IMR-90 (cell line): Measurements from ENCODE around the gene NT5DC1. TPM values are rescaled to one million over a fixed set of nuclear protein-coding genes. Genes with fewer than 3 reads are reported as not detected.

ENCODE experiments used
- ATAC-seq: fragments of 200-7000 bp; cut with Tn5 transposase; 2 replicates; pipeline ENCODE4 v1.9.1; 2020; ENCODE audit warnings: low read depth, mild to moderate bottlenecking, moderate library complexity
- BruUV-seq: library from RNA; stranded (reverse); fragments of 400-500 nt; replicated peaks from 2 replicates; lab custom pipeline; 2021; lab: Mats Ljungman, UMichigan
- CTCF ChIA-PET: fragments of 300-600 bp; formaldehyde crosslinking; extraction: SDS; loops from one replicate; lab custom pipeline; 2021; ENCODE audit warnings: antibody characterized with exemption; lab: Yijun Ruan, JAX
- POLR2A ChIA-PET: fragments of 300-600 bp; sonication (Branson Sonifier 250); formaldehyde crosslinking; loops from one replicate; lab custom pipeline; 2022; ENCODE audit warnings: antibody characterized with exemption; ENCODE audit not compliant: unreplicated experiment; lab: Charles Lee
- DNase-seq: peaks from one replicate; pipeline ENCODE4 v3.0.0; 2013
- H2AFZ ChIP-seq: replicated peaks from 2 replicates; pipeline ENCODE3; 2013; ENCODE audit warnings: low read length, mild to moderate bottlenecking; ENCODE audit not compliant: poor library complexity
- H2AK5ac ChIP-seq: 2 replicates; pipeline ENCODE4 v1.6.1; 2013; ENCODE audit warnings: low read depth, low read length, inconsistent platforms
- H2AK9ac ChIP-seq: replicated peaks from 2 replicates; pipeline ENCODE3; 2013; ENCODE audit warnings: mild to moderate bottlenecking, low read depth, low read length, moderate library complexity; ENCODE audit not compliant: poor library complexity
- H2BK120ac ChIP-seq: 2 replicates; pipeline ENCODE4 v1.6.1; 2013; ENCODE audit warnings: low read depth, low read length, inconsistent platforms
- H2BK15ac ChIP-seq: 3 replicates; pipeline ENCODE4 v1.6.1; 2013; ENCODE audit warnings: low read depth, low read length, inconsistent platforms
- H2BK20ac ChIP-seq: 2 replicates; pipeline ENCODE4 v1.6.1; 2013; ENCODE audit warnings: low read depth, mild to moderate bottlenecking, inconsistent platforms, low read length, moderate library complexity
- H2BK5ac ChIP-seq: 2 replicates; pipeline ENCODE4 v1.6.1; 2013; ENCODE audit warnings: mild to moderate bottlenecking, low read depth, low read length, inconsistent platforms; ENCODE audit not compliant: poor library complexity, severe bottlenecking
- H3K14ac ChIP-seq: replicated peaks from 2 replicates; pipeline ENCODE4 v1.6.1; 2013; ENCODE audit warnings: low read depth, low read length, inconsistent platforms
- H3K18ac ChIP-seq: 2 replicates; pipeline ENCODE4 v1.6.1; 2013; ENCODE audit warnings: low read depth, low read length, control low read depth
- H3K23ac ChIP-seq: 2 replicates; pipeline ENCODE4 v1.6.1; 2013; ENCODE audit warnings: low read depth, low read length, inconsistent platforms
- H3K27ac ChIP-seq: 2 replicates; pipeline ENCODE4 v1.5.1; 2013; ENCODE audit warnings: mild to moderate bottlenecking, control low read depth, low read length; ENCODE audit not compliant: insufficient read depth
- H3K27me3 ChIP-seq: 2 replicates; pipeline ENCODE4 v1.6.1; 2013; ENCODE audit warnings: low read length; ENCODE audit not compliant: control insufficient read depth, insufficient read depth
- H3K36me3 ChIP-seq: 2 replicates; pipeline ENCODE4 v1.6.1; 2013; ENCODE audit warnings: low read length, mixed read lengths; ENCODE audit not compliant: control insufficient read depth, insufficient read depth
- H3K4ac ChIP-seq: 2 replicates; pipeline ENCODE4 v1.6.1; 2013; ENCODE audit warnings: low read depth, low read length, inconsistent platforms
- H3K4me1 ChIP-seq: 2 replicates; pipeline ENCODE4 v1.6.1; 2013; ENCODE audit warnings: low read length, mixed read lengths; ENCODE audit not compliant: control insufficient read depth, insufficient read depth
- H3K4me2 ChIP-seq: 2 replicates; pipeline ENCODE4 v1.6.1; 2013; ENCODE audit warnings: low read depth, mild to moderate bottlenecking, control low read depth, low read length, moderate library complexity
- H3K4me3 ChIP-seq: 2 replicates; pipeline ENCODE4 v1.5.1; 2013; ENCODE audit warnings: low read depth, mild to moderate bottlenecking, control low read depth, low read length, moderate library complexity; ENCODE audit not compliant: insufficient read depth
- H3K56ac ChIP-seq: 2 replicates; pipeline ENCODE4 v1.6.1; 2013; ENCODE audit warnings: low read length, inconsistent platforms; ENCODE audit not compliant: insufficient read depth; ENCODE audit errors: extremely low read depth
- H3K79me1 ChIP-seq, 2 experiments: 2 replicates each; pipeline ENCODE4 v1.6.1; 2013; ENCODE audit warnings: low read length in 2 of 2, inconsistent platforms in 1 of 2, low read depth in 1 of 2
- H3K9ac ChIP-seq: 2 replicates; pipeline ENCODE4 v1.6.1; 2013; ENCODE audit warnings: low read depth, low read length, control low read depth
- H3K9me1 ChIP-seq: 2 replicates; pipeline ENCODE4 v1.6.1; 2013; ENCODE audit warnings: low read length, inconsistent platforms; ENCODE audit not compliant: insufficient read depth
- H3K9me3 ChIP-seq: 2 replicates; pipeline ENCODE4 v1.6.1; 2013; ENCODE audit warnings: low read length; ENCODE audit not compliant: control insufficient read depth, insufficient read depth
- H4K20me1 ChIP-seq: 2 replicates; pipeline ENCODE4 v1.6.1; 2013; ENCODE audit warnings: low read length, inconsistent platforms; ENCODE audit not compliant: insufficient read depth
- H4K5ac ChIP-seq: 2 replicates; pipeline ENCODE4 v1.6.1; 2013; ENCODE audit warnings: mild to moderate bottlenecking, low read depth, low read length, control low read depth
- H4K8ac ChIP-seq, 2 experiments: 2 replicates each; pipeline ENCODE4 v1.6.1; 2013; ENCODE audit warnings: low read depth in 2 of 2, low read length in 2 of 2, control low read depth in 1 of 2, inconsistent platforms in 1 of 2
- H4K91ac ChIP-seq: 2 replicates; pipeline ENCODE4 v1.6.1; 2013; ENCODE audit warnings: low read depth, low read length, inconsistent platforms; ENCODE audit not compliant: insufficient read depth
- BHLHE40 ChIP-seq: fragments of 150-350 bp; IDR thresholded peaks from 2 replicates; pipeline ENCODE4 v1.6.1; 2016; ENCODE audit warnings: mild to moderate bottlenecking, low read depth, low read length
- CHD1 ChIP-seq: IDR thresholded peaks from 2 replicates; pipeline ENCODE4 v1.6.1; 2012; ENCODE audit warnings: low read depth, low read length, improper control_type of control experiment
- CTCF ChIP-seq: conservative IDR thresholded peaks from 2 replicates; pipeline ENCODE4 v1.5.1; 2012; ENCODE audit warnings: mild to moderate bottlenecking, low read depth, low read length, improper control_type of control experiment
- ELK1 ChIP-seq: fragments of 150-350 bp; IDR thresholded peaks from 2 replicates; pipeline ENCODE4 v1.6.1; 2016; ENCODE audit warnings: low read depth, mild to moderate bottlenecking, low read length, moderate library complexity, borderline replicate concordance
- FOS ChIP-seq: fragments of 150-350 bp; IDR thresholded peaks from 2 replicates; pipeline ENCODE4 v1.6.1; 2016; ENCODE audit warnings: low read depth, low read length
- MAFK ChIP-seq: IDR thresholded peaks from 2 replicates; pipeline ENCODE4 v1.6.1; 2012; ENCODE audit warnings: low read depth, low read length, improper control_type of control experiment
- MAZ ChIP-seq: IDR thresholded peaks from 2 replicates; pipeline ENCODE4 v1.6.1; 2012; ENCODE audit warnings: low read depth, mild to moderate bottlenecking, low read length, improper control_type of control experiment, moderate library complexity, borderline replicate concordance
- MXI1 ChIP-seq: IDR thresholded peaks from 2 replicates; pipeline ENCODE4 v1.6.1; 2012; ENCODE audit warnings: low read depth, mild to moderate bottlenecking, low read length, moderate library complexity, borderline replicate concordance
- POLR2A ChIP-seq: IDR thresholded peaks from 2 replicates; pipeline ENCODE4 v1.6.1; 2012; ENCODE audit warnings: mild to moderate bottlenecking, low read depth, low read length
- RAD21 ChIP-seq: IDR thresholded peaks from 2 replicates; pipeline ENCODE4 v1.6.1; 2012; ENCODE audit warnings: low read length, improper control_type of control experiment
- RFX5 ChIP-seq: IDR thresholded peaks from 2 replicates; pipeline ENCODE4 v1.8.0; 2012; ENCODE audit warnings: low read depth, mild to moderate bottlenecking, low read length, moderate library complexity
- SMC3 ChIP-seq: fragments of 150-350 bp; IDR thresholded peaks from 2 replicates; pipeline ENCODE4 v1.6.1; 2016; ENCODE audit warnings: low read depth, mild to moderate bottlenecking, antibody characterized with exemption, low read length, moderate library complexity
- USF2 ChIP-seq: fragments of 150-350 bp; IDR thresholded peaks from 2 replicates; pipeline ENCODE4 v1.6.1; 2017; ENCODE audit warnings: mild to moderate bottlenecking, antibody characterized with exemption, low read length, low read depth
- WGBS, 2 experiments: methylation state at CpG; one replicate each; pipeline versions ENCODE4 v1.1.5 to v1.1.7; 2013; ENCODE audit warnings: missing lambda C conversion rate in 2 of 2; ENCODE audit not compliant: insufficient read length in 1 of 2; ENCODE audit errors: extremely low coverage in 2 of 2; 5-methylcytosine and 5-hydroxymethylcytosine counted together
- dilution Hi-C: fragments of 300-500 bp; cut with HindIII; formaldehyde crosslinking; loops from one replicate; pipeline ENCODE4 v1.14.3; 2018; ENCODE audit warnings: low sequenced_read_pairs; ENCODE audit not compliant: unreplicated experiment
- in situ Hi-C: fragments of 300-500 bp; cut with MboI; formaldehyde crosslinking; loops from 3 replicates; pipeline ENCODE4 v1.14.3; 2019; ENCODE audit warnings: low sequenced_read_pairs, inconsistent platforms, mixed read lengths
- intact Hi-C: fragments of 100-400 bp; cut with micrococcal nuclease; formaldehyde crosslinking; loops from 2 replicates; pipeline ENCODE4 v1.10.0; 2022
- polyA plus RNA-seq, 3 experiments: library from polyadenylated mRNA; depleted of rRNA; stranded (reverse); fragments of >200 nt; gene quantifications; 2 replicates each; pipeline ENCODE4 v1.2.3, GENCODE V29; 2012; ENCODE audit warnings: low replicate concordance in 1 of 3
- total RNA-seq: library from RNA; depleted of rRNA; stranded (reverse); fragments of >200 nt; gene quantifications from 2 replicates; pipeline ENCODE4 v1.2.3, GENCODE V29; 2012

The NT5DC1 gene
- total and polyA plus RNA-seq, 2 of the 4 experiments (the other 2 are of a cell fraction), result 11.7 to 16.8 TPM

GRCh38 chr6:116277124-116277523, 176.5 kb downstream of the NT5DC1 start:
- BruUV-seq, result no TSS peak
- H3K36me3 ChIP-seq, result peaks cover 11% of the 10 kb centered on the region
- peak overlapping the region; percentile 85 for H3K9ac ChIP-seq
- WGBS, 2 experiments, result no CpG with 5 or more reads among the region's 3 CpGs
- ChIA-PET POLR2A (no interaction called here), CTCF (interaction anchor here (1.3 to 1.6 kb wide), 2 partner anchors 8 to 10 kb away, joined by 4 to 9 read pairs; no protein-coding TSS in a partner anchor)
- H4K8ac ChIP-seq, result no peak overlapping the region
- intact Hi-C loops (no loop called here), dilution Hi-C loops (no loop called here), in situ Hi-C loops (loop anchor here (25.0 kb wide), 1 partner anchor 160 kb away; no protein-coding TSS in a partner anchor)
- peaks cover 0 to 35% of the 10 kb centered on the region in 2 experiments; a peak in 2 of 4 replicates for H3K79me1 ChIP-seq
- no peak overlapping the region for H2AFZ ChIP-seq
- H3K9me1 ChIP-seq, result peaks cover 5% of the 10 kb centered on the region
- no peak overlapping the region for H3K56ac ChIP-seq
- H3K4me1 ChIP-seq, result peaks cover 6% of the 10 kb centered on the region
- H3K27ac ChIP-seq, result 0 out of 2 replicates have a peak overlapping the region, but pooled peaks have one; percentile 33
- ATAC-seq (no peak), DNase-seq (no peak)
- no peak overlapping the region for H3K18ac ChIP-seq
- H2BK5ac ChIP-seq, result no peak overlapping the region
- H3K23ac ChIP-seq, result peak overlapping the region; percentile 84; the same call in 1 of the 2 replicates
- no peak overlapping the region for H2BK20ac ChIP-seq
- H4K91ac ChIP-seq, result no peak overlapping the region
- no peak overlapping the region for H2BK120ac ChIP-seq
- peak overlapping the region; percentile 60 for H3K4me3 ChIP-seq
- peak overlapping the region; percentile 96 for H3K4me2 ChIP-seq
- H4K20me1 ChIP-seq, result peaks cover 27% of the 10 kb centered on the region
- no peak overlapping the region for H4K5ac ChIP-seq
- peak overlapping the region; percentile 32; the same call in 1 of the 2 replicates for H3K4ac ChIP-seq
- H2BK15ac ChIP-seq, result no peak overlapping the region
- no peaks in the 10 kb centered on the region for H3K27me3 ChIP-seq
- peak overlapping the region; percentile 95 for H3K14ac ChIP-seq
- H2AK9ac ChIP-seq, result no peak overlapping the region
- no peaks in the 10 kb centered on the region for H3K9me3 ChIP-seq
- TF ChIP-seq MAZ (no peak), USF2 (no peak), RAD21 (no peak), MXI1 (no peak), ELK1 (no peak), RFX5 (no peak), CTCF (no peak), FOS (no peak), CHD1 (no peak), BHLHE40 (no peak), MAFK (no peak), POLR2A (no peak), SMC3 (no peak)
- H2AK5ac ChIP-seq, result no peak overlapping the region
